H9 (cell line): ENCODE data around the gene DNLZ. TPM values are rescaled to one million over a fixed set of nuclear protein-coding genes. Genes with fewer than 3 reads are reported as not detected.

Experiments used
- DNase-seq: peaks from one replicate; pipeline ENCODE4 v3.0.0-alpha.2; 2017
- H2AFZ ChIP-seq: one replicate; pipeline ENCODE4 v1.6.1; 2013; ENCODE audit warnings: mild to moderate bottlenecking, low read length, control low read depth, moderate library complexity
- H2AK5ac ChIP-seq: 2 replicates; pipeline ENCODE4 v1.6.1; 2013; ENCODE audit warnings: low read length, control low read depth, mixed read lengths; ENCODE audit not compliant: insufficient read length
- H2BK120ac ChIP-seq: one replicate; pipeline ENCODE4 v1.6.1; 2013; ENCODE audit warnings: low read depth, mild to moderate bottlenecking, low read length, control low read depth, inconsistent platforms; ENCODE audit not compliant: poor library complexity, severe bottlenecking
- H2BK12ac ChIP-seq: 2 replicates; pipeline ENCODE4 v1.6.1; 2013; ENCODE audit warnings: low read length, control low read depth, mixed read lengths, low read depth; ENCODE audit not compliant: insufficient read length
- H2BK15ac ChIP-seq: 2 replicates; pipeline ENCODE4 v1.6.1; 2013; ENCODE audit warnings: low read depth, low read length, control low read depth
- H2BK20ac ChIP-seq: one replicate; pipeline ENCODE4 v1.6.1; 2013; ENCODE audit warnings: low read depth, mild to moderate bottlenecking, low read length, control low read depth, inconsistent platforms; ENCODE audit not compliant: poor library complexity, severe bottlenecking
- H2BK5ac ChIP-seq: 2 replicates; pipeline ENCODE4 v1.6.1; 2013; ENCODE audit warnings: low read length, control low read depth, mixed read lengths; ENCODE audit not compliant: insufficient read length
- H3K14ac ChIP-seq: 2 replicates; pipeline ENCODE4 v1.6.1; 2013; ENCODE audit warnings: low read length, control low read depth; ENCODE audit not compliant: insufficient read depth
- H3K18ac ChIP-seq: 2 replicates; pipeline ENCODE4 v1.6.1; 2013; ENCODE audit warnings: low read depth, mild to moderate bottlenecking, mixed read lengths, low read length, control low read depth; ENCODE audit not compliant: insufficient read length
- H3K23ac ChIP-seq: 2 replicates; pipeline ENCODE4 v1.6.1; 2013; ENCODE audit warnings: low read length, control low read depth, mixed read lengths, low read depth; ENCODE audit not compliant: insufficient read length
- H3K23me2 ChIP-seq: 2 replicates; pipeline ENCODE4 v1.6.1; 2013; ENCODE audit warnings: low read depth, mild to moderate bottlenecking, mixed read lengths, low read length, control low read depth; ENCODE audit not compliant: insufficient read length, poor library complexity, severe bottlenecking
- H3K27ac ChIP-seq: 2 replicates; pipeline ENCODE4 v1.5.1; 2013; ENCODE audit warnings: low read length, control low read depth, mixed read lengths, low read depth; ENCODE audit not compliant: insufficient read length
- H3K27me3 ChIP-seq: 2 replicates; pipeline ENCODE4 v1.6.1; 2013; ENCODE audit warnings: low read length, control low read depth, inconsistent platforms; ENCODE audit not compliant: insufficient read depth
- H3K4ac ChIP-seq: 2 replicates; pipeline ENCODE4 v1.6.1; 2013; ENCODE audit warnings: low read depth, mild to moderate bottlenecking, control low read depth, inconsistent platforms, low read length, moderate library complexity
- H3K4me1 ChIP-seq: 2 replicates; pipeline ENCODE4 v1.6.1; 2013; ENCODE audit warnings: low read length, control low read depth, inconsistent platforms; ENCODE audit not compliant: insufficient read depth
- H3K4me2 ChIP-seq: 2 replicates; pipeline ENCODE4 v1.6.1; 2013; ENCODE audit warnings: low read length, control low read depth, mixed read lengths; ENCODE audit not compliant: insufficient read length, insufficient read depth
- H3K56ac ChIP-seq: 2 replicates; pipeline ENCODE4 v1.6.1; 2013; ENCODE audit warnings: low read depth, mild to moderate bottlenecking, mixed read lengths, low read length, control low read depth; ENCODE audit not compliant: insufficient read length
- H3K79me1 ChIP-seq: 2 replicates; pipeline ENCODE4 v1.6.1; 2013; ENCODE audit warnings: low read depth, mild to moderate bottlenecking, moderate library complexity, low read length, control low read depth, inconsistent platforms; ENCODE audit not compliant: insufficient read depth, poor library complexity, severe bottlenecking
- H3K79me2 ChIP-seq: 2 replicates; pipeline ENCODE4 v1.6.1; 2013; ENCODE audit warnings: low read length, control low read depth, inconsistent platforms; ENCODE audit not compliant: insufficient read depth
- H3K9ac ChIP-seq: 2 replicates; pipeline ENCODE4 v1.6.1; 2013; ENCODE audit warnings: low read length, control low read depth, mixed read lengths; ENCODE audit not compliant: insufficient read length; ENCODE audit errors: extremely low read depth
- H3K9me3 ChIP-seq: one replicate; pipeline ENCODE4 v1.6.1; 2013; ENCODE audit warnings: low read depth, low read length, inconsistent platforms; ENCODE audit not compliant: control insufficient read depth
- H3T11ph ChIP-seq: one replicate; pipeline ENCODE4 v1.6.1; 2013; ENCODE audit warnings: mild to moderate bottlenecking, low read length, control low read depth, inconsistent platforms
- H4K20me1 ChIP-seq: one replicate; pipeline ENCODE4 v1.6.1; 2013; ENCODE audit not compliant: control insufficient read depth, insufficient read length, insufficient read depth
- H4K5ac ChIP-seq: 2 replicates; pipeline ENCODE4 v1.6.1; 2013; ENCODE audit warnings: low read depth, mild to moderate bottlenecking, mixed read lengths, low read length, control low read depth; ENCODE audit not compliant: insufficient read length
- H4K8ac ChIP-seq: replicated peaks from 2 replicates; pipeline ENCODE4 v1.6.1; 2013; ENCODE audit warnings: low read length, control low read depth, mixed read lengths, low read depth; ENCODE audit not compliant: insufficient read length
- H4K91ac ChIP-seq: 2 replicates; pipeline ENCODE4 v1.6.1; 2013; ENCODE audit warnings: low read depth, mild to moderate bottlenecking, moderate library complexity, mixed read lengths, low read length, control low read depth; ENCODE audit not compliant: insufficient read length
- H3K27ac Mint-ChIP-seq, 3 experiments: 2 replicates in 2 of 3; 3 replicates in 1 of 3; pipeline ENCODE4 v1.8.0; 2020 to 2021; ENCODE audit warnings: mixed read lengths in 3 of 3, mild to moderate bottlenecking in 1 of 3, moderate library complexity in 1 of 3
- H3K27me3 Mint-ChIP-seq: 2 replicates; pipeline ENCODE4 v1.8.0; 2021; ENCODE audit warnings: low read depth, mild to moderate bottlenecking, moderate library complexity, mixed read lengths
- H3K36me3 Mint-ChIP-seq, 3 experiments: 2 replicates in 2 of 3; 3 replicates in 1 of 3; pipeline ENCODE4 v1.8.0; 2020 to 2021; ENCODE audit warnings: low read depth in 3 of 3, mixed read lengths in 3 of 3; ENCODE audit not compliant: insufficient read depth in 1 of 3
- H3K4me1 Mint-ChIP-seq, 2 experiments: 2 replicates each; pipeline ENCODE4 v1.8.0; 2020; ENCODE audit warnings: mixed read lengths in 2 of 2
- H3K4me3 Mint-ChIP-seq, 2 experiments: 2 replicates in 1 of 2; 3 replicates in 1 of 2; pipeline ENCODE4 v1.8.0; 2020 to 2021; ENCODE audit warnings: mild to moderate bottlenecking in 2 of 2, mixed read lengths in 2 of 2, moderate library complexity in 1 of 2
- H3K9me3 Mint-ChIP-seq, 2 experiments: 2 replicates in 1 of 2; 3 replicates in 1 of 2; pipeline ENCODE4 v1.8.0; 2020; ENCODE audit warnings: mild to moderate bottlenecking in 2 of 2, mixed read lengths in 2 of 2, moderate library complexity in 1 of 2
- WGBS: extraction: QIAGEN DNeasy Blood & Tissue Kit; methylation state at CpG from one replicate; pipeline ENCODE4 v1.1.7; 2013; ENCODE audit warnings: missing lambda C conversion rate, low lambda C conversion rate, mixed read lengths; ENCODE audit not compliant: insufficient read length; ENCODE audit errors: extremely low coverage; 5-methylcytosine and 5-hydroxymethylcytosine counted together
- total RNA-seq: library from RNA; stranded (reverse); gene quantifications from 2 replicates; pipeline ENCODE4 v1.2.1, GENCODE V29; 2021
- TF ChIP-seq, protein P1 (sequence below): fragments of 200-600 bp; sonication (generic); conservative IDR thresholded peaks from 3 replicates; pipeline ENCODE4 v1.8.0; 2021; ENCODE audit warnings: antibody characterized with exemption, mild to moderate bottlenecking

Gene DNLZ
- total RNA-seq, 1 experiment from 2014 or later = 24.8 TPM

DNA sequence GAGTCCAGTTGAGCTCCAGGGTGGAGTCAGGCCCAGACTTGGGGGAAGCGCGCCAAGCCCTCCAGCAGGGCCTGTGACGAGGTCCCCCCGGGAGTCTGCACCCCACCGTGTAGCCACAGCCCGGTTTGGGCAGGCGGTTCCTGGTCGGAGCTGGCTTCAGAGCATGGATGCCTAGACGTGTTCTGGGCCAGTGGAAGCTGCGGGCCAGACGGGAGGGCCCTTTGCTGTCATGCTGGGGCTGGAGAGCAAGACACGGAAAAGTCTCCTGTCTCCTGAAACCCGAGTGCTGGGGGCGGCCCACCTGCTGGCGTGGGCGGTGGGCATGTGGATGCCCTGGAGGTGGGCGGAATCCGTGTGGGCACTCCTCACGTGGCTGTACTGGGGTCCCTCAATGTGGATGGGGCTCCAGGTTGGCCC, 34.3 kb downstream of the DNLZ start:
- Histone ChIP-seq H3K4ac (no peak overlapping the region), H3K56ac (no peak overlapping the region), H3T11ph (no peak overlapping the region), H4K5ac (no peak overlapping the region), H3K9ac (no peak overlapping the region), H2BK20ac (no peak overlapping the region), H3K27me3 (no peaks in the 10 kb centered on the region), H4K91ac (no peak overlapping the region), H3K23me2 (no peaks in the 10 kb centered on the region), H2AFZ (no peak overlapping the region), H2BK15ac (no peak overlapping the region), H3K79me1 (peaks cover 2% of the 10 kb centered on the region), H2BK120ac (no peak overlapping the region), H2BK5ac (no peak overlapping the region), H4K8ac (no peak overlapping the region), H2BK12ac (no peak overlapping the region), H3K23ac (no peak overlapping the region), H3K79me2 (peaks cover 2% of the 10 kb centered on the region; the same call in 1 of the 2 replicates), H4K20me1 (no peaks in the 10 kb centered on the region), H3K27ac (no peak overlapping the region), H3K9me3 (no peaks in the 10 kb centered on the region), H3K14ac (no peak overlapping the region), H3K4me2 (no peak overlapping the region), H3K4me1 (peaks cover 4% of the 10 kb centered on the region; the same call in 1 of the 2 replicates), H2AK5ac (no peak overlapping the region), H3K18ac (no peak overlapping the region)
- Mint-ChIP-seq H3K27me3 (no peaks in the 10 kb centered on the region), H3K36me3 (no peaks in the 10 kb centered on the region; a peak in 1 of 7 replicates), H3K27ac (no peak overlapping the region; a peak in 1 of 7 replicates), H3K4me1 (peaks cover 9 to 11% of the 10 kb centered on the region in 2 experiments), H3K4me3 (peak overlapping the region in 1 of 2 experiments; percentile 52; a peak in 1 of 5 replicates), H3K9me3 (no peaks in the 10 kb centered on the region)
- WGBS = no CpG with 5 or more reads among the region's 19 CpGs
- TF ChIP-seq, protein P1, sequence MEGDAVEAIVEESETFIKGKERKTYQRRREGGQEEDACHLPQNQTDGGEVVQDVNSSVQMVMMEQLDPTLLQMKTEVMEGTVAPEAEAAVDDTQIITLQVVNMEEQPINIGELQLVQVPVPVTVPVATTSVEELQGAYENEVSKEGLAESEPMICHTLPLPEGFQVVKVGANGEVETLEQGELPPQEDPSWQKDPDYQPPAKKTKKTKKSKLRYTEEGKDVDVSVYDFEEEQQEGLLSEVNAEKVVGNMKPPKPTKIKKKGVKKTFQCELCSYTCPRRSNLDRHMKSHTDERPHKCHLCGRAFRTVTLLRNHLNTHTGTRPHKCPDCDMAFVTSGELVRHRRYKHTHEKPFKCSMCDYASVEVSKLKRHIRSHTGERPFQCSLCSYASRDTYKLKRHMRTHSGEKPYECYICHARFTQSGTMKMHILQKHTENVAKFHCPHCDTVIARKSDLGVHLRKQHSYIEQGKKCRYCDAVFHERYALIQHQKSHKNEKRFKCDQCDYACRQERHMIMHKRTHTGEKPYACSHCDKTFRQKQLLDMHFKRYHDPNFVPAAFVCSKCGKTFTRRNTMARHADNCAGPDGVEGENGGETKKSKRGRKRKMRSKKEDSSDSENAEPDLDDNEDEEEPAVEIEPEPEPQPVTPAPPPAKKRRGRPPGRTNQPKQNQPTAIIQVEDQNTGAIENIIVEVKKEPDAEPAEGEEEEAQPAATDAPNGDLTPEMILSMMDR = no peak
- no peak for DNase-seq
